HepG2 (cell line): ENCODE results near the gene CNTD1. TPM values are rescaled to one million over a fixed set of nuclear protein-coding genes. Genes with fewer than 3 reads are reported as not detected.
A peak's percentile ranks its signal among the peaks of the same experiment; 100 is the strongest.

Experiments used
- ATF7 ChIP-seq, 2 experiments: fragments of 450-650 bp in 1 of 2; sonication (generic) in 1 of 2; formaldehyde crosslinking in 1 of 2; IDR thresholded peaks; 2 replicates each; pipeline versions ENCODE4 v1.4.0 to v1.6.1; 2016 to 2020; ENCODE audit warnings: antibody characterized with exemption in 1 of 2, mild to moderate bottlenecking in 1 of 2, missing genetic modification reagents in 1 of 2
- BATF2 ChIP-seq: sonication (generic); formaldehyde crosslinking; IDR thresholded peaks from 2 replicates; pipeline ENCODE4 v1.8.0; 2022; ENCODE audit warnings: mild to moderate bottlenecking, missing genetic modification reagents, moderate library complexity
- BHLHE40 ChIP-seq: IDR thresholded peaks from 2 replicates; pipeline ENCODE4 v1.6.1; 2011; ENCODE audit warnings: low read length, improper control_type of control experiment
- CREBL2 ChIP-seq: sonication (generic); formaldehyde crosslinking; IDR thresholded peaks from 2 replicates; pipeline ENCODE4 v1.8.1; 2023; ENCODE audit warnings: missing genetic modification reagents, mild to moderate bottlenecking, borderline replicate concordance
- ERF ChIP-seq: IDR thresholded peaks from 2 replicates; pipeline ENCODE4 v1.6.1; 2018; ENCODE audit warnings: missing biosample characterization, missing genetic modification reagents
- FOXO1 ChIP-seq: sonication (generic); formaldehyde crosslinking; IDR thresholded peaks from 2 replicates; pipeline ENCODE4 v1.4.0; 2020; ENCODE audit warnings: missing genetic modification reagents
- GTF3A ChIP-seq: sonication (generic); formaldehyde crosslinking; conservative IDR thresholded peaks from 2 replicates; pipeline ENCODE4 v1.4.0; 2020; ENCODE audit warnings: mild to moderate bottlenecking, missing genetic modification reagents
- HNRNPK ChIP-seq: fragments of 200-400 bp; formaldehyde crosslinking; IDR thresholded peaks from 2 replicates; pipeline ENCODE4 v1.6.1; 2018; ENCODE audit warnings: low read length, low read depth, moderate library complexity, mild to moderate bottlenecking; ENCODE audit not compliant: poor library complexity, severe bottlenecking
- HNRNPL ChIP-seq: fragments of 200-400 bp; formaldehyde crosslinking; IDR thresholded peaks from 2 replicates; pipeline ENCODE4 v1.6.1; 2017; ENCODE audit warnings: mild to moderate bottlenecking, low read depth, low read length
- HOXD1 ChIP-seq: sonication (generic); formaldehyde crosslinking; IDR thresholded peaks from 2 replicates; pipeline ENCODE4 v1.5.0; 2020; ENCODE audit warnings: missing genetic modification reagents
- ISL2 ChIP-seq: sonication (generic); formaldehyde crosslinking; IDR thresholded peaks from 2 replicates; pipeline ENCODE4 v1.5.0; 2020; ENCODE audit warnings: missing genetic modification reagents
- JUNB ChIP-seq: sonication (generic); formaldehyde crosslinking; IDR thresholded peaks from 2 replicates; pipeline ENCODE4 v1.8.0; 2022; ENCODE audit warnings: missing genetic modification reagents, mild to moderate bottlenecking, borderline replicate concordance
- KDM6A ChIP-seq: IDR thresholded peaks from 2 replicates; pipeline ENCODE4 v1.6.1; 2016; ENCODE audit warnings: low read depth
- NR2F6 ChIP-seq, 2 experiments: IDR thresholded peaks; 2 replicates each; pipeline ENCODE4 v1.6.1; 2016; ENCODE audit warnings: antibody characterized with exemption in 1 of 2, mild to moderate bottlenecking in 1 of 2
- PRPF4 ChIP-seq: fragments of 200-400 bp; formaldehyde crosslinking; IDR thresholded peaks from 2 replicates; pipeline ENCODE4 v1.6.1; 2016; ENCODE audit warnings: low read length, low read depth; ENCODE audit not compliant: poor library complexity, severe bottlenecking
- PTBP1 ChIP-seq: fragments of 200-400 bp; formaldehyde crosslinking; IDR thresholded peaks from 2 replicates; pipeline ENCODE4 v1.6.1; 2018; ENCODE audit warnings: low read length, low read depth; ENCODE audit not compliant: poor library complexity, severe bottlenecking
- SIN3A ChIP-seq: IDR thresholded peaks from 2 replicates; pipeline ENCODE4 v1.6.1; 2011; ENCODE audit warnings: low read depth, mild to moderate bottlenecking, control low read depth, low read length, borderline replicate concordance
- SP1 ChIP-seq, 2 experiments: fragments of 450-650 bp in 1 of 2; sonication (generic) in 1 of 2; formaldehyde crosslinking in 1 of 2; IDR thresholded peaks; 2 replicates each; pipeline versions ENCODE4 v1.4.0 to v1.6.1; 2016 to 2020; ENCODE audit warnings: missing genetic modification reagents in 1 of 2
- SP140L ChIP-seq: sonication (generic); formaldehyde crosslinking; IDR thresholded peaks from 2 replicates; pipeline ENCODE4 v1.4.0; 2020; ENCODE audit warnings: missing genetic modification reagents, borderline replicate concordance
- SP4 ChIP-seq: sonication (generic); formaldehyde crosslinking; IDR thresholded peaks from 2 replicates; pipeline ENCODE4 v1.8.1; 2023; ENCODE audit warnings: mild to moderate bottlenecking, missing genetic modification reagents
- TARDBP ChIP-seq: sonication (generic); formaldehyde crosslinking; IDR thresholded peaks from 2 replicates; pipeline ENCODE4 v1.8.0; 2022; ENCODE audit warnings: mild to moderate bottlenecking, missing genetic modification reagents
- ZNF333 ChIP-seq: sonication (generic); formaldehyde crosslinking; IDR thresholded peaks from 2 replicates; pipeline ENCODE4 v1.4.0; 2020; ENCODE audit warnings: mild to moderate bottlenecking, missing genetic modification reagents, borderline replicate concordance
- ZNF34 ChIP-seq: sonication (generic); formaldehyde crosslinking; IDR thresholded peaks from 2 replicates; pipeline ENCODE4 v1.4.0; 2020; ENCODE audit warnings: mild to moderate bottlenecking, missing genetic modification reagents, borderline replicate concordance
- ZNF510 ChIP-seq: sonication (generic); formaldehyde crosslinking; IDR thresholded peaks from 2 replicates; pipeline ENCODE4 v1.4.0; 2020; ENCODE audit warnings: low read depth, mild to moderate bottlenecking, missing genetic modification reagents
- ZNF562 ChIP-seq: sonication (generic); formaldehyde crosslinking; IDR thresholded peaks from 2 replicates; pipeline ENCODE4 v1.8.0; 2022; ENCODE audit warnings: missing genetic modification reagents, borderline replicate concordance
- ZNF607 ChIP-seq: sonication (generic); formaldehyde crosslinking; IDR thresholded peaks from 2 replicates; pipeline ENCODE4 v1.5.1; 2020; ENCODE audit warnings: missing genetic modification reagents, mild to moderate bottlenecking, borderline replicate concordance
- ZNF891 ChIP-seq: sonication (generic); formaldehyde crosslinking; IDR thresholded peaks from 2 replicates; pipeline ENCODE4 v1.5.0; 2020; ENCODE audit warnings: mild to moderate bottlenecking, missing genetic modification reagents
- polyA plus RNA-seq, 8 experiments: library from polyadenylated mRNA; depleted of rRNA in 3 of 8; stranded (reverse) in 7 of 8; unstranded in 1 of 8; fragments of >200 nt; fragmentation: Illumina TruSeq in 4 of 8; extraction: Trizol in 4 of 8; gene quantifications; 2 replicates each; pipeline versions ENCODE4 v1.2.1 to v1.2.3, GENCODE V29; 2011 to 2016; ENCODE audit warnings: low read depth in 4 of 8, missing spikeins in 1 of 8, mixed read lengths in 1 of 8; ENCODE audit not compliant: insufficient read depth in 1 of 8
- total RNA-seq, 5 experiments: library from RNA; depleted of rRNA; stranded (reverse); fragments of >200 nt; fragmentation: Illumina TruSeq; extraction: Trizol; gene quantifications; 2 replicates each; pipeline ENCODE4 v1.2.3, GENCODE V29; 2016; ENCODE audit warnings: low read depth in 1 of 5

CNTD1 gene
- total and polyA plus RNA-seq, 2 of the 13 experiments (the other 11 are each of a cell fraction or from before 2014, with no cell fraction given), result 0.11 to 0.15 TPM

- TF ChIP-seq SP1 (IDR thresholded peaks at IDR 0.05) (no peak), SP1 (CRISPR knock-in tag; IDR thresholded peaks at IDR 0.05) (no peak), TARDBP (peak; percentile 33; the same call in 1 of the 2 replicates), SP140L (CRISPR knock-in tag) (no peak), ISL2 (CRISPR knock-in tag) (peak; percentile 35; the same call in 1 of the 2 replicates), HNRNPK (no peak), PTBP1 (no peak), PRPF4 (no peak), HNRNPL (no peak), SP4 (CRISPR knock-in tag) (no peak), ZNF333 (CRISPR knock-in tag) (no peak), ZNF34 (CRISPR knock-in tag) (no peak), NR2F6 (IDR thresholded peaks at IDR 0.05) (peak; percentile 89), NR2F6 (CRISPR knock-in tag; IDR thresholded peaks at IDR 0.05) (peak; percentile 84), ERF (CRISPR knock-in tag) (no peak), HOXD1 (CRISPR knock-in tag) (no peak), JUNB (no peak), ZNF607 (peak; percentile 52; the same call in 1 of the 2 replicates), SIN3A (peak; percentile 25; the same call in 1 of the 2 replicates), ZNF562 (CRISPR knock-in tag) (no peak), ATF7 (IDR thresholded peaks at IDR 0.05) (no peak), ATF7 (CRISPR knock-in tag; IDR thresholded peaks at IDR 0.05) (no peak), ZNF510 (no peak), BATF2 (CRISPR knock-in tag) (no peak), FOXO1 (CRISPR knock-in tag) (peak; percentile 36; the same call in 1 of the 2 replicates), BHLHE40 (no peak), ZNF891 (CRISPR knock-in tag) (no peak), CREBL2 (no peak), KDM6A (CRISPR knock-in tag) (peak; percentile 68; the same call in 1 of the 2 replicates), GTF3A (CRISPR knock-in tag) (no peak)
Measured at GRCh38 chr17:42803074-42803883, 4.6 kb downstream of the CNTD1 start (continued).
